HepG2 (cell line): ENCODE measurements around the gene INPP5E. TPM values are rescaled to one million over a fixed set of nuclear protein-coding genes. Genes with fewer than 3 reads are reported as not detected.

ENCODE experiments used
- CAMTA2 ChIP-seq: sonication (generic); formaldehyde crosslinking; IDR thresholded peaks from 2 replicates; pipeline ENCODE4 v1.4.0; 2020; ENCODE audit warnings: mild to moderate bottlenecking, missing genetic modification reagents, borderline replicate concordance
- FUBP1 ChIP-seq: sonication (generic); formaldehyde crosslinking; IDR thresholded peaks from 2 replicates; pipeline ENCODE4 v1.5.1; 2020; ENCODE audit warnings: missing genetic modification reagents, mild to moderate bottlenecking, borderline replicate concordance
- GABPA ChIP-seq, 2 experiments: IDR thresholded peaks; 2 replicates each; pipeline ENCODE4 v1.6.1; 2011 to 2016; ENCODE audit warnings: low read depth in 2 of 2, low read length in 1 of 2, missing biosample characterization in 1 of 2, missing genetic modification characterization in 1 of 2
- IRF2 ChIP-seq: IDR thresholded peaks from 2 replicates; pipeline ENCODE4 v1.6.1; 2018; ENCODE audit warnings: missing genetic modification reagents, missing compliant biosample characterization
- KAT8 ChIP-seq: IDR thresholded peaks from 2 replicates; pipeline ENCODE4 v1.6.1; 2016; ENCODE audit warnings: missing genetic modification reagents, missing compliant biosample characterization
- KMT2A ChIP-seq: sonication (generic); formaldehyde crosslinking; IDR thresholded peaks from 2 replicates; pipeline ENCODE4 v1.4.0; 2020; ENCODE audit warnings: missing genetic modification reagents
- NFAT5 ChIP-seq: sonication (generic); formaldehyde crosslinking; IDR thresholded peaks from 2 replicates; pipeline ENCODE4 v1.4.0; 2020; ENCODE audit warnings: missing genetic modification reagents
- SALL2 ChIP-seq: sonication (generic); formaldehyde crosslinking; IDR thresholded peaks from 2 replicates; pipeline ENCODE4 v1.8.1; 2023; ENCODE audit warnings: mild to moderate bottlenecking, missing genetic modification reagents, inconsistent platforms
- ZNF160 ChIP-seq: sonication (generic); formaldehyde crosslinking; IDR thresholded peaks from 2 replicates; pipeline ENCODE4 v1.8.0; 2022; ENCODE audit warnings: mild to moderate bottlenecking, inconsistent platforms, missing genetic modification reagents
- ZNF20 ChIP-seq: sonication (generic); formaldehyde crosslinking; IDR thresholded peaks from 2 replicates; pipeline ENCODE4 v1.4.0; 2020; ENCODE audit warnings: mild to moderate bottlenecking, moderate library complexity, missing genetic modification reagents
- ZNF292 ChIP-seq: sonication (generic); formaldehyde crosslinking; IDR thresholded peaks from 2 replicates; pipeline ENCODE4 v1.8.1; 2022; ENCODE audit warnings: mild to moderate bottlenecking, low read depth, missing genetic modification reagents, borderline replicate concordance
- ZNF687 ChIP-seq: sonication (generic); formaldehyde crosslinking; IDR thresholded peaks from 2 replicates; pipeline ENCODE4 v1.5.1; 2020; ENCODE audit warnings: mild to moderate bottlenecking, missing genetic modification reagents, moderate library complexity
- ZNF709 ChIP-seq: sonication (generic); formaldehyde crosslinking; IDR thresholded peaks from 2 replicates; pipeline ENCODE4 v1.5.0; 2020; ENCODE audit warnings: mild to moderate bottlenecking, missing genetic modification reagents
- ZNF790 ChIP-seq: sonication (generic); formaldehyde crosslinking; IDR thresholded peaks from 2 replicates; pipeline ENCODE4 v1.8.0; 2022; ENCODE audit warnings: missing genetic modification reagents, mild to moderate bottlenecking, borderline replicate concordance
- ZNF839 ChIP-seq: sonication (generic); formaldehyde crosslinking; IDR thresholded peaks from 2 replicates; pipeline ENCODE4 v1.4.0; 2020; ENCODE audit warnings: missing genetic modification reagents, mild to moderate bottlenecking, borderline replicate concordance
- polyA plus RNA-seq, 8 experiments: library from polyadenylated mRNA; depleted of rRNA in 3 of 8; stranded (reverse) in 7 of 8; unstranded in 1 of 8; fragments of >200 nt; fragmentation: Illumina TruSeq in 4 of 8; extraction: Trizol in 4 of 8; gene quantifications; 2 replicates each; pipeline versions ENCODE4 v1.2.1 to v1.2.3, GENCODE V29; 2011 to 2016; ENCODE audit warnings: low read depth in 4 of 8, missing spikeins in 1 of 8, mixed read lengths in 1 of 8; ENCODE audit not compliant: insufficient read depth in 1 of 8
- total RNA-seq, 5 experiments: library from RNA; depleted of rRNA; stranded (reverse); fragments of >200 nt; fragmentation: Illumina TruSeq; extraction: Trizol; gene quantifications; 2 replicates each; pipeline ENCODE4 v1.2.3, GENCODE V29; 2016; ENCODE audit warnings: low read depth in 1 of 5
- TF ChIP-seq, protein P1 (sequence below): IDR thresholded peaks from 2 replicates; pipeline ENCODE4 v1.6.1; 2016; ENCODE audit warnings: mild to moderate bottlenecking, missing biosample characterization, missing genetic modification reagents

INPP5E gene
- total and polyA plus RNA-seq, 2 of the 13 experiments (the other 11 are each of a cell fraction or from before 2014, with no cell fraction given): 5.5 TPM

DNA sequence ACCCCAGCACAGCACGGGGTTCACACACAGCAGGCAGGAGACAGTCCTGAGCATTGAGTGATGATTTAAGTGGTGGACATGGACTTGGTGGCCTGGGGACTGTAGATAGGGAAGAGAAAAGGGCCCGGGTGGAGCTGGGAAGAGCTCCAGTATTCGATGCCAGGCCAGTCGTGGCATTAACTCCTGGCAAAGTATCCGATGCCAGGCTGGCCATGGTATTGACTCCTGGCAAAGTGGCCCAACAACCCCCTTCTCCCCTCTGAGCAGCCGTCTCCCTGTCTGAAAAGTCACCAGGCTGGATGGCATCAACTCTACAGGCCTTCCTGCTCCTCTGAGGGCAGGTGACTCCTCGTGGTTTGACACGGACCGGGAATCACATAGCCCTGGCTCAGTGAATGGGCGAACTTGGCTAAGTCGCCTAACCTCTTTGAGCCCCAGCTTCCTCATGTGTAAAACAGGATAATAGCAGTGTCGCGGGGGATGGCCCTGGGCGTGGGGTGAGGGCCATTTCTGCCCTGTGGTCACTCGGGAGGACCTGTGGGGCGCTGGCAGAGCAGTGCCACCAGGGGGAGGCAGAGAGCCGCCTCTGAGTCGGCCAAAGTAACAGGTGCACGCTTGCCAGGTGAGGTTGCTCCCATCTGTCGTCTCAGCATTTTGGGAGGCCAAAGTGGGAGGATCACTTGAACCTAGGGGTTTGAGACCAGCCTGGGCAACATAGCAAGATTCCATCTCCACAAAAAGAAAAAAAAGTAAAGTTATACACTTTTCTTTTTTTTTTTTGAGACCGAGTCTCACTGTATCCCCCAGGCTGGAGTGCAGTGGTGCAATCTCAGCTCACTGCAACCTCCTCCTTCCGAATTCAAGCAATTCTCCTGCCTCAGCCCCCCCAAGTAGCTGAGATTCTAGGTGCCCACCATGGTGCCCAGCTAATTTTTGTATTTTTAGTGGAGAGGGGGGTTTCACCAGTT is 48.9 kb upstream of the INPP5E start (continued):
- TF ChIP-seq FUBP1 (CRISPR knock-in tag) (no peak), ZNF839 (CRISPR knock-in tag) (no peak), ZNF687 (peak; percentile 42), GABPA (IDR thresholded peaks at IDR 0.05; ENCODE audit: low read depth, low read length) (no peak), GABPA (CRISPR knock-in tag; IDR thresholded peaks at IDR 0.05; ENCODE audit: low read depth) (no peak), CAMTA2 (CRISPR knock-in tag) (no peak), IRF2 (CRISPR knock-in tag) (no peak), ZNF20 (CRISPR knock-in tag) (no peak), ZNF709 (no peak), KMT2A (CRISPR knock-in tag) (no peak), KAT8 (CRISPR knock-in tag) (no peak), SALL2 (no peak), ZNF160 (CRISPR knock-in tag) (no peak), ZNF790 (CRISPR knock-in tag) (no peak), ZNF292 (no peak), NFAT5 (CRISPR knock-in tag) (no peak)
- TF ChIP-seq, protein P1, sequence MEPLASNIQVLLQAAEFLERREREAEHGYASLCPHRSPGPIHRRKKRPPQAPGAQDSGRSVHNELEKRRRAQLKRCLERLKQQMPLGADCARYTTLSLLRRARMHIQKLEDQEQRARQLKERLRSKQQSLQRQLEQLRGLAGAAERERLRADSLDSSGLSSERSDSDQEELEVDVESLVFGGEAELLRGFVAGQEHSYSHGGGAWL (CRISPR knock-in tag): 0 out of 2 replicates have a peak, but pooled peaks have one; percentile 36
